Measurements from ENCODE around the gene ATG2A.

GRCh38 chr11:64858467-64859263, 58.3 kb downstream of the ATG2A start:
- TF ChIP-seq CTCF (conservative IDR thresholded peaks at IDR 0.05; ENCODE audit: low read depth, low read length) (no peak), EZH2 (IDR thresholded peaks at IDR 0.05; ENCODE audit: borderline replicate concordance, low read depth, low read length, poor library complexity, severe bottlenecking) (no peak)

All from A673 (cell line).